ENCODE data around the gene TRPV3.
"Not testable (repeated sequence)": the region's sequence is repeated elsewhere in the genome, so short reads cannot be mapped to it uniquely, and the experiment has no call there.

Gene TRPV3

DNA sequence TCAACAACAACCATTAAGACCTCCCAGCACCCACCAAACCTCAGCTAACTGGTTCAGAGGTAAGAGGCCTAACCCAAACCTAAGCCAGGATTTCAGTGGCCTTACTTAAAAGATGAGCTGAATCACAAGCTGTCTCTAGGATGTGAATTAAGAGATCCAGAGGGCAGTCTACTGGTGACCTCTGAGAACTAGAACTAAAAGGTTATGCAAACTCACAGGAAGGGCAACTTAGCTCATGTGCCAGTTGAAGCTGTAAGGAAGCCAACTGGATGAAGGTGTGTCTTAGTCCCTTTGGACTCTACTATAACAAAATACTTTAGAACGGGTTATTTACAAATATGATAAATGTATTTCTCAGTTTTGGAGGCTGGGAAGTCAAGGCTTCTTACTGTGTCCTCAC is 91.3 kb downstream of the TRPV3 start:
- DNase-seq = not testable (repeated sequence)

All from stimulated activated CD4-positive, alpha-beta T cell treated with anti-CD3 and anti-CD28 coated beads, Interleukin-4, amount 100 ng/mL, for 4 hours (primary cell).